Fibroblast of pulmonary artery (primary cell): ENCODE measurements around the gene MAGEA12.
"Not testable (repeated sequence)": the region's sequence is repeated elsewhere in the genome, so short reads cannot be mapped to it uniquely, and the experiment has no call there.

ENCODE experiments used
- DNase-seq: peaks from one replicate; pipeline ENCODE4 v3.0.0-alpha.2; 2010; ENCODE audit warnings: low read depth
- H3K4me3 ChIP-seq: replicated peaks from 2 replicates; pipeline ENCODE4 v1.5.1; 2011; ENCODE audit warnings: low read depth, mild to moderate bottlenecking, control low read depth, low read length, moderate library complexity
- CTCF ChIP-seq: IDR thresholded peaks from 2 replicates; pipeline ENCODE4 v1.5.1; 2011; ENCODE audit warnings: mild to moderate bottlenecking, control low read depth, low read length, inconsistent platforms; ENCODE audit errors: missing control alignments

MAGEA12 gene

GRCh38 chrX:152733261-152733975 is at the start of gene MAGEA12, which contains the start of gene CSAG1:
Gene MAGEA12 (plus strand): TSS chrX:152733757. CDS start chrX:152736162, 2,405 bp downstream.
Gene CSAG1 (minus strand): TSS chrX:152733721. CDS start chrX:152732460, 1,261 bp downstream.
- H3K4me3 ChIP-seq = no peak within 1 kb of the TSS
- no peak for DNase-seq
- no peak for TF ChIP-seq CTCF

GRCh38 chrX:152697952-152698931 is 35.3 kb upstream of the MAGEA12 start, which contains the start of gene MAGEA3:
Gene MAGEA3 (plus strand): TSS chrX:152698794. CDS start chrX:152700833, 2,039 bp downstream.
- H3K4me3 ChIP-seq, DNase-seq: not testable (repeated sequence)

- not testable (repeated sequence) for H3K4me3 ChIP-seq, DNase-seq
Measured at GRCh38 chrX:152700390-152700789, 33.2 kb upstream of the MAGEA12 start.

- not testable (repeated sequence) for H3K4me3 ChIP-seq, DNase-seq
Measured at GRCh38 chrX:152706500-152706899, 27.1 kb upstream of the MAGEA12 start.

- not testable (repeated sequence) for H3K4me3 ChIP-seq, DNase-seq
Measured at GRCh38 chrX:152709173-152709572, 24.4 kb upstream of the MAGEA12 start, which contains the start of gene CSAG2. Gene CSAG2 (minus strand): TSS chrX:152709273. CDS start chrX:152709112, 161 bp downstream.

- not testable (repeated sequence) for DNase-seq, H3K4me3 ChIP-seq
Measured at GRCh38 chrX:152713195-152713594, 20.4 kb upstream of the MAGEA12 start.

GRCh38 chrX:152713815-152714787 is 19.5 kb upstream of the MAGEA12 start, which contains the start of gene MAGEA2B:
Gene MAGEA2B (plus strand): TSS chrX:152714628. CDS start chrX:152717107, 2,479 bp downstream.
- H3K4me3 ChIP-seq, DNase-seq: not testable (repeated sequence)

GRCh38 chrX:152725409-152725808 is 8.1 kb upstream of the MAGEA12 start:
- no peak for DNase-seq
- TF ChIP-seq CTCF = no peak
- H3K4me3 ChIP-seq = no peak overlapping the region

- not testable (repeated sequence) for H3K4me3 ChIP-seq, DNase-seq
Measured at GRCh38 chrX:152734143-152734858, 744 bp downstream of the MAGEA12 start.

GRCh38 chrX:152735101-152735500 is 1.5 kb downstream of the MAGEA12 start:
- no peak for TF ChIP-seq CTCF
- no peak for DNase-seq
- H3K4me3 ChIP-seq = no peak overlapping the region
